GM15510 (cell line): ENCODE results near the gene PGA4.
"Not testable (repeated sequence)": the region's sequence is repeated elsewhere in the genome, so short reads cannot be mapped to it uniquely, and the experiment has no call there.

ENCODE experiments used
- POLR2A ChIP-seq: IDR thresholded peaks from 3 replicates; pipeline ENCODE4 v1.6.1; 2011; ENCODE audit warnings: borderline replicate concordance; ENCODE audit not compliant: insufficient read length; ENCODE audit errors: extremely low read depth

The PGA4 gene

DNA sequence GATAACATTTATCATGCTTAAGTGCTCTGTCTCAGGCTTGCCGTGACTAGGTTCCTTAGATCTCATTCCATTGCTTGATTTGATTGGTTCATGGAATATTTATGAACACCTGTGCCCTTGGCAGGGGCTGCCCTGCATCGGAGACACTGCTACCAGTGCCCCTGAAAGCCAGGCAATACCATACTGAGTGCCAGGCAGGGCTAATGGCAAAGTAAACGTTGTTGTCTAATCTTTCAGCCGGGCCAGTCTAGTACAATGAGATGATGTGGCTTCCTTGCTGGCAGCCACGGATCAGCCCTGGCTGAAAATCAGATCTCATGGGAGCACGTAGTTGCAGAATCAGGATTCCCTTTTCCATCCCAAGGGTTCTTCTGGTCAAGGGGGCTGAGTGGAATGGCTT, 23.8 kb upstream of the PGA4 start:
- TF ChIP-seq POLR2A: no peak

DNA sequence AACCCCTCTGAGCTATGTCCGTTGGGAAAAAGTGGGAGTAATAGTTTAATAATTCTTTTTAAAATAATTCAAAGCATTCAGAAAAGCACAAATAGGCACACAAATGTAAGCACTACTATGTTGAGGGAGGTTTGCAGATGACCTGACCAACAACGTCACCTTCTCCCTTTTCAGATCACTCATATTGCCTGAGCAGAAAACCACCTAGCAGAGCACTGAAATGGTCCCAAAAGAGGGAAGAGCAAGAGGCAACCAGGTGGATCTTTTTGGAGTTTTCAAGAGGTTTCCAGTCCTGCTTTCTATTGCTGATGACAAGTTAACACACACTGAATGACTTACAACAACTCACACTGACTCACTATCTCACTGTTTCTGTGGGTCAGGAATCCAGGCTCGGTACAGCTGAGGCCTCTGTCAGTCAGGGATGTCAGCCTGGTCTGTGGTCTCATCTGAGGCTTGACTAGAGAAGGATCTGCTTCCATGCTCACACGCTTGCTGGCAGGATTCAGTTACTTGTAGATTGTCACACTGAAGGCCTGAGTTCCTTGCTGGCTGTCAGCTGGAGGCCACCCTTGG, 23.1 kb upstream of the PGA4 start:
- no peak for TF ChIP-seq POLR2A

DNA sequence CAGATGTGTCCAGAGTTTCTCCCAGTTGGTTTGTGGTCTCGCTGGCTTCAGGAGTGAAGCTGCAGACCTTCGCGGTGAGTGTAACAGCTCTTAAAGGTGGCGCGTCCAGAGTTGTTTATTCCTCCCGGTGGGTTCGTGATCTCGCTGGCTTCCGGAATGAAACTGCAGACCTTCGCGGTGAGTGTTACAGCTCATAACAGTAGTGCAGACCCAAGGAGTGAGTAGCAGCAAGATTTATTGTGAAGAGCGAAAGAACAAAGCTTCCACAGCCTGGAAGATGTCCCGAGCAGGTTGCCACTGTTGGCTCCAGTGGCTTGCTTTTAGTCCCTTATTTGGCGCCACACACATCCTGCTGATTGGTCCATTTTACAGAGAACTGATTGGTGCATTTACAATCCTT, 20.7 kb upstream of the PGA4 start:
- TF ChIP-seq POLR2A: no peak

DNA sequence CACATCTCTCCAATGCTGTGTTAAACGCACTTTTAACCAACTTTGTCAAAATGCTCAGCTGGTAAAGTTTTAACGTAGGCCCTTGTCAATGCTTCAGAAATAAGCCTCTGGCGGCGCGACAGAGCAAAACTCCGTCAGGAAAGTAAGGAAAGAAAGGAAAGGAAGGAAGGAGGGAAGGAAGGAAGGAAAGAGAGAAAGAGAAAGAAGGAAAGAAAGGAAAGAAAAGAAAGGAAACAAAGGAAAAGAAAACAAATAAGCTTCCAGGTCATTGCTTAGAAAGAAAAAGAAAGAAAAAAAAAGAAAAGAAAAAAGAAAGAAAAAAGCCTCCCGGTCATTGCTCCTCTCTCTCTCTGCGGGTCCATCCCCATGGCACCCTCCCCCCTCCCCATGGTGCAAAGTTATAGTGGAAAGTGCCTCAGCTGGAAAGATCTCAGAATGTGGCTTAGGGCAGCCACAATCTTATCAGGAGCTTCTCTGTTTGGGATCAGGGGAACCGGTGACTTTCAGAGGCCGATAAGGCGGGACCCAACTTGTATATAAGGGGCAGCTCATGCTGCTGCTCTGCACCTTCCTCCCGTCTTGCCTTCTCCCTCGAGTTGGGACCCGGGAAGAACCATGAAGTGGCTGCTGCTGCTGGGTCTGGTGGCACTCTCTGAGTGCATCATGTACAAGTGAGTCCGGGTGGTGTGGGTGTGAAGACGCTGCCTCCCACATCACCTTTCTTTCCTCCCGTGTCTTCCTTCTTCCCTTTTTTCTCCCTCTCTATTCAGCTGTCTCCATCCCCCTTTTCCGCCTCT, 19.0 kb upstream of the PGA4 start, which contains the start of gene PGA3:
Gene PGA3, plus strand, starts transcription at position 566 of the 797 bp plus-strand sequence. Its CDS starts 50 bp downstream, at position 616.
- TF ChIP-seq POLR2A: not testable (repeated sequence)

DNA sequence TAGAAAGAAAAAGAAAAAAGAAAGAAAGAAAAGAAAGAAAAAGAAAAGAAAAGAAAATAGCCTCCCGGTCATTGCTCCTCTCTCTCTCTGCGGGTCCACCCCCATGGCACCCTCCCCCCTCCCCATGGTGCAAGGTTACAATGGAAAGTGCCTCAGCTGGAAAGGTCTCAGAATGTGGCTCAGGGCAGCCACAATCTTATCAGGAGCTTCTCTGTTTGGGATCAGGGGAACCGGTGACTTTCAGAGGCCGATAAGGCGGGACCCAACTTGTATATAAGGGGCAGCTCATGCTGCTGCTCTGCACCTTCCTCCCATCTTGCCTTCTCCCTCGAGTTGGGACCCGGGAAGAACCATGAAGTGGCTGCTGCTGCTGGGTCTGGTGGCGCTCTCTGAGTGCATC, 18.7 kb downstream of the PGA4 start, which contains the start of gene PGA5:
Gene PGA5, plus strand, starts transcription at position 301 of the 400 bp plus-strand sequence. Its CDS starts 52 bp downstream, at position 353.
- not testable (repeated sequence) for TF ChIP-seq POLR2A

DNA sequence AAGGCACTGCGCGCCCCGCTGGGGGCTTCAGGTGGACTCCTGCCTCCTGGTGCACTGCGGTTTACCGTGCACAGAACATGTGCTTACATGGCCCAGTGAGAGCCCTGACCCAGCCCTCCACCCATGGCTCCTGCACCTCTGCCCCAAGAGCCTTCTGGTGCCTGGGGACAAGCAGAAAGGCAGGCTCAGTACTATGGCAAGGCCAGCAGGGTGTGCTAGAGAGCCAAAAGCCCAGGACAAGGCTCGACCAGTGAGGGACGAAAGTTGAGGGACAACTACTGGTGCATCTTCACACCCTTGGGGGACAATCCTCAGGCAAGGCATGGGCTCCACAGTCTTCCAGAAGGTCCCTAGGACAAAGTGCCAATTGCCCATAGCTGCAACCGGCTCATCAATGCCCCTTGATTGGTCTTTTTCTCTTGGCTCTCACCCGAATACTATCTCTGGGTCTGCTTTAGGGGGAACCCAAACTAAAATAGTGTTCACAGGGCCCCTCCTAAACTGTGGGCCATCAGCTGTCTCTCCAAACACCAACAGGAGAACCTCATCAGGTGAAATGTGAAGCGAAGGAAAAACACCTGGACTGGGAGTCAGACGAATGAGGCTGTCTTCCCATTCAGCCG, 32.4 kb downstream of the PGA4 start:
- no peak for TF ChIP-seq POLR2A

DNA sequence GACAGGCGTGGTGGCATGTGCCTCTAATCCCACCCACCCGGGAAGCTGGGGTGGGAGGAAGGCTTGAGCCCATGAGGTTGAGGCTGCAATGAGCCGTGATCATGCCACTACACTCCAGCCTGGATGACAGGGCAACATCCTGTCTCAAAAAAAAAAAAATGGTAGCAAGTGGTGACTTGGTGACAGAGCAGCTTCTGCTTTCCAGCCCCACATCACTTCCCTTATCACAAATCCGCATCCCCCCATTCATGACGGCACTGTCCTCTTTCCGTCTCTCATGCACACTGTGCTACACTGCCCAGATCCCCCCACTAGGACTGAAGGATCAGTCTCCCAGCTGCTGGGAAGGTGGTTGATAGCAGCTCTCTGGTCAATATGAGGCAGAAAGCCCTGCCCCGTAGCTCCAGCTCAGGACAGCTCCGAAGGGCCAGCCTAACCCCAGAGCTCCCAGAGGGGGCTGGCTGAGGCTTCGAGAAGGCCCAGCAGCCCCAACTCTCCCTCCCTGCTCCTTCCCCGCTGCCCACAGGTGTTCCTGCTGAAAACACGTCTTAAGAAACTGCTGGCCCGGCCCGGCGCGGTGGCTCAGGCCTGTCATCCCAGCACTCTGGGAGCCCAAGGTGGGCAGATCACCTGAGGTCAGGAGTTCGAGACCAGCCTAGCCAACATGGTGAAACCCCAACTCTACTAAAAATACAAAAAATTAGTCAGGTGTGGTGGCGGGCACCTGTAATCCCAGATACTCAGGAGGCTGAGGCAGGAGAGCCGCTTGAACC, 34.7 kb downstream of the PGA4 start:
- TF ChIP-seq POLR2A: no peak

DNA sequence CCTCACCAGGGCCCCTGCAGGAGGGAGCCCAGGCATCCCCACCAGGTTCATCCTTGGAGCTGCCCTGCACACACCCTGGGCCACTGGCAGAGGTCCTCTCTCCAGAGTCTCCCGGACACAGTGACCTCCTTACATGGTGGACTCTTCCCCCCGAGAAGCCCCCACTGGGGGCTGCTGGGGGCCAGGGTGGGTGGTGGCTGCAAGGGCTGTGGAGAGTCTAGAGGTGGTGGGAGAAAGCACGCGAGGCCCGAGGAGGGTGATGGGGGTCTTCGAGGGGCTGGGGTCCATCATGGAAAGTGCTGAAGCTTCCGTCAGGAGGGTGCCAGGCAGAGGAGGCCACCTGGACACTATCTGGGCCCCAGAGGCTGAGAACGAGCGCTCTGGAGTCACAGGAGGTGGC, 36.4 kb downstream of the PGA4 start:
- no peak for TF ChIP-seq POLR2A

DNA sequence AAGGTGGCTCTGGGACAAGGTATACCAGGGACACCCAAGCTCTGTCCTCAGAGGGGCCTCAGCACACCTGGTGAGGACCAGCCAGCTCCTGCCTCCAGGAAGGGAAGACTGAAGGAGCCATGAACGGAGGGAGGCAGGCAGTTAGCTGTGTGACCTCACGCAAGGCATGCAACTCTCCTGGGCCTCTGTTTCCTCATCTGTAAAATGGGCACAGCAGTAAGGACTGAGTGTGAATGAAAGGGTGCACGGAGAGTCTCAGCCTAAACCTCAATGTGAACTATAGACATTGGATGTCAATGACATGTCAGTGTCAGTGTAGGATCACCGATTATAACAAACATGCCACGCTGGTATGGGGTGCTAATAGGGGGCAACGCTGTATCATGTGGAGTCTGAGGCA, 37.2 kb downstream of the PGA4 start:
- no peak for TF ChIP-seq POLR2A

DNA sequence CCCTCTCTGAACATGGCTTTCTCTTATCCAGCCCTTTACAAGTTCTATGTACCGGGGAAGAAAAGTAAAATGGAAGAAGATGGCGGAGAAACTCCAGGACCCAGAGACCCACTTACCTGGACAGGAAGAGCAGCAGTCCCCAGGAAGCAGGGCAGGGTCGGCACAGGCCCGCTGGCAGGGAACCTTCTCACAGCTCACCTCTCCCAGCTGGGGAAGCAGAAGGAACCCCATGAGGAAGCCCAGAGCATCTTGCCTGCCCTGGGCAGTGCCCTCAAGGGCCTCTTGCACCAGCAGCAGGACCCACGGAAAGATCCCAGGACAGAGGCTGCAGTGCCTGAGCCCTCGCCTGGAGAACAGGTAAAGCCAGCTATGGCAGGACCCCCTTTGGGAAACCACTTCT, 42.2 kb downstream of the PGA4 start:
- TF ChIP-seq POLR2A: no peak

DNA sequence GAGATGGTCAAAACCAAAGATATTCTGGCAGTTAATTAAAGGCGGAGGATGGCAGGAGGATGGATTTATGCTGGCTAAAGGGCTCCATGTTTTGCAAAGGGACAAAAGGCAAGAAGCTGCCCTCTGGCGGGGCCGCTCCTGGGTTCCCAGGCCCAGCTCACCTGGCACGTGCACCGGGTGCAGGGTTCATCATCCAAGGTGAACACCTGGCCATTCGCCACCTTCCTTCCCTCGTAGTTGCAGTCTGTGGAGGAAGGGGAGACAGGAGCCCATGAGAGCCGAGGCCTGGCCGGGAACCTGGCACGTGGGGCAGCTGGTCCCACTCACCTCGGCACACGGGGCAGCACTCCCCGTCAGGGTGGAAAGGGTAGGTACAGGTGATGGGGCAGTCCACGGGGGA, 42.6 kb downstream of the PGA4 start:
- TF ChIP-seq POLR2A: no peak

DNA sequence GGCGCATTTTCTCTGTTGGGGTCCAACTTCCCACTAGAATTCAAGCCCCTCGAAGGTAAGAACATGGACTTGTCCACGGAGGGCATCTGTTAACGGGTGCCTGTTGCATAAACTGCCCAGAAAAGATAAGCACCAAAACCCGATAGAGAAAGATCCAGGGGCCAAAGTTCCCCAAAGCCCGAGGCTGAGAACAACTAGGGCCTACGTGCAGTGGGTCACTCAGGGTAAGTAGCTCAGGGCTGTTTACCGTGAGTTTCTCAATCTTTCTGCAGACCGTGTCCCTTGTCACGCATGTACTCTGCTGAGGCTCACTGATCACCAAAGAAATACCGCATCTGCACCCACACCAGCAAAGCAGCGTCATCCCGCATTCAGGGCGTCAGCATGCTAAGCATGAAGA, 43.2 kb downstream of the PGA4 start:
- TF ChIP-seq POLR2A: no peak

DNA sequence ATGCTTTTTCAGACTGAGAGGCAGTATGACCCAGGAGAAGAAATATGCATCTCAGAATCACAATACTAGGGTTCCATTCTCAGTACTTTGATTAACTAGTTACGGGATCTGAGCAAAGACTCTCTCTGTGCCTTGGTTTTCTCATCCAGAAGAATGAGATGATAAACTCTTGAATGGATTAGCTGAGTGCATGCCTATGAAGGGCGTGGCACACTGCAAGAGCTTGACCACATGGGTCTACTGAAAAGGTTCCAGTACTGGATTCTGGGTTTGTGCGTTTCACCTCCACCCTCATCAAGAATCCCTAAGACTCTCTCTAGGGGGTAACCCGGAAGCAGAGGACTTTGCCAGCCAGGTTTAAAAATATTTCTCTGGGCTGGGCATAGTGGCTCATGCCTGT, 44.5 kb downstream of the PGA4 start:
- no peak for TF ChIP-seq POLR2A

DNA sequence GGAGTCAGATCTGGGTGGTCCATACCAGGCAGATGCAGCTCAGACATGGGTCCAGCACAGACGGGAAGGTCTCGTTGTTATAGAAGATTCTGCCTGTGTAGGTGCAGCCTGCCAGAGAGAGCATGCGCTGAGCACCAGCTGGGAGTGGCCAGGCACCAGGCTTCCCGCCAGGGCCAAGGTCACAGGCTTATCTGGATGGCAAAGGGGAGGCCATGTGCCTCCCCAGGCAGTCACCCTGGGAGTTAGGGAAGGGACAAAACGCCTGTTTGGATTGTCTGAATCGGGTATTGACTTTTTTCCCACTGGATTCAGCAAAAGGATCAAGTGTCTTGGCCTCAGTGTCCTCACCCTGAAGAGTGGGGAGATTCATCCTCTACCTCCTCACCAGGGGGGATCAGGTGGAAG, 45.3 kb downstream of the PGA4 start:
- no peak for TF ChIP-seq POLR2A
